SK-N-MC (cell line): ENCODE results near the gene PLD5.
"Not testable (repeated sequence)": the region's sequence is repeated elsewhere in the genome, so short reads cannot be mapped to it uniquely, and the experiment has no call there.

Experiments
- DNase-seq: peaks from one replicate; pipeline ENCODE4 v3.0.0-alpha.2; 2011; ENCODE audit warnings: low read depth, low spot score
- H3K27ac ChIP-seq: fragments of 200-600 bp; sonication (generic); 2 replicates; pipeline ENCODE4 v1.5.1; 2016; ENCODE audit warnings: mixed run types
- H3K36me3 ChIP-seq: fragments of 200-600 bp; sonication (generic); 2 replicates; pipeline ENCODE4 v1.6.1; 2017; ENCODE audit warnings: antibody characterized with exemption, low read length, mixed read lengths; ENCODE audit not compliant: insufficient read depth
- H3K4me3 ChIP-seq: fragments of 200-600 bp; sonication (generic); 2 replicates; pipeline ENCODE4 v1.5.1; 2016
- H3K9ac ChIP-seq: fragments of 200-600 bp; sonication (generic); 2 replicates; pipeline ENCODE4 v1.8.0; 2017; ENCODE audit warnings: mixed run types, mixed read lengths; ENCODE audit not compliant: insufficient read length
- H3K9me3 ChIP-seq: fragments of 200-600 bp; sonication (generic); 2 replicates; pipeline ENCODE4 v1.6.1; 2017; ENCODE audit warnings: low read depth, mild to moderate bottlenecking, antibody characterized with exemption, low read length, moderate library complexity, mixed read lengths
- EZH2 ChIP-seq: fragments of 200-600 bp; sonication (generic); IDR thresholded peaks from one replicate; pipeline ENCODE4 v1.6.1; 2017; ENCODE audit warnings: antibody characterized with exemption
- FOXP2 ChIP-seq: optimal IDR thresholded peaks from 2 replicates; pipeline ENCODE3; 2011; ENCODE audit warnings: mild to moderate bottlenecking, moderate library complexity; ENCODE audit not compliant: insufficient read depth; ENCODE audit errors: extremely low read length, control extremely low read depth
- POLR2AphosphoS5 ChIP-seq: IDR thresholded peaks from 2 replicates; pipeline ENCODE4 v1.6.1; 2012; ENCODE audit warnings: mild to moderate bottlenecking, low read depth, low read length, borderline replicate concordance

PLD5 gene

DNA sequence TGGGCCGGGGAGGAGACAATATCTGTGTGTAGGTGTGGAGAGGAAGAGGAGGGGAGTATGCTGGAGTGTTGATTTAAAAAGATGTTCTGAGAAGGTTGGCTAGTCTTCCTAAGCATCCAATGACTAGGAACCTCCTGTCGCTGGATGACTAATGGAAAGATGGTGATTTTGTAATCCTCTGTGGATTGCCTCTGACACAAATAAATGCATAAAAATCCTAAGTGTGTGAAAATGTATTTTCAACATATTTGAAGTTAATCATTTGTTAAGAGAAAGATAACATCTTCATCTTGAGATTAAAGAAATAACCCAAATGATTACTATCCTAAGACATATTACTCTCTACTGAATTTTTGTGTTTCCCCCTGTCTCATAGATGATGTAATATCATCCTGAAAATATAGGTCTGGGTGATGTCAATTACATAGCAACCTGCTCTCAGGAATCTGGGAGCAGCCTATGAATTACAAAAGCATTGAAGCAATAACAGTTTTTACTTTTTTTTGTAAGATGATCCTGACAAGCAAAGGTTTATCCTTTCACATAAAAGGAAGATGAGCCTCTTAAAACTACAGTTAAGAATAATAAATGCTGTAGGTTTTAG is 305.1 kb downstream of the PLD5 start:
- no peak overlapping the region for H3K9ac ChIP-seq
- DNase-seq, result no peak
- H3K36me3 ChIP-seq, result no peaks in the 10 kb centered on the region
- no peak overlapping the region for H3K4me3 ChIP-seq
- TF ChIP-seq EZH2 (no peak), FOXP2 (no peak), POLR2AphosphoS5 (no peak)
- H3K27ac ChIP-seq, result no peak overlapping the region
- no peaks in the 10 kb centered on the region for H3K9me3 ChIP-seq

DNA sequence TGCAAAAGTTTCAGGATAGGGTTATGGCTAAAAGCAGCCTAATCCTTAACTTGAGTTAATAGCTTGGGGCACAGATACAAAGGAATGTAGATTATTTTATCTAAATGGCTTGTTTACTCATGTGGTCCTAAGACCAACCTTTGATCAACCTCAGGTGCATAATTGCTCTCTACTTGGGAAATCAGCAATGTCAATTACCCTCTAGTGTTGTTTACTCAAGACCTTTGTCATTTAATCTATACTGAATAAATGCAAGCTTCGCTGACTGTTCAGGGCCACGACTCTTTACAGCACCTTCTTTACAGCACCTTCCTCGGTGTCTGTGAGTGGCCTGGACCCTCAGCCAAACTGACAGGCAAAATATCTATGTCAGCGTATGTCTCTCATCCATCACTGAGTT is 308.1 kb downstream of the PLD5 start:
- TF ChIP-seq EZH2, result no peak
- TF ChIP-seq FOXP2, result no peak
- TF ChIP-seq POLR2AphosphoS5, result no peak
- H3K4me3 ChIP-seq, result no peak overlapping the region
- H3K9ac ChIP-seq, result no peak overlapping the region
- no peaks in the 10 kb centered on the region for H3K36me3 ChIP-seq
- no peaks in the 10 kb centered on the region for H3K9me3 ChIP-seq
- no peak overlapping the region for H3K27ac ChIP-seq
- DNase-seq, result no peak

DNA sequence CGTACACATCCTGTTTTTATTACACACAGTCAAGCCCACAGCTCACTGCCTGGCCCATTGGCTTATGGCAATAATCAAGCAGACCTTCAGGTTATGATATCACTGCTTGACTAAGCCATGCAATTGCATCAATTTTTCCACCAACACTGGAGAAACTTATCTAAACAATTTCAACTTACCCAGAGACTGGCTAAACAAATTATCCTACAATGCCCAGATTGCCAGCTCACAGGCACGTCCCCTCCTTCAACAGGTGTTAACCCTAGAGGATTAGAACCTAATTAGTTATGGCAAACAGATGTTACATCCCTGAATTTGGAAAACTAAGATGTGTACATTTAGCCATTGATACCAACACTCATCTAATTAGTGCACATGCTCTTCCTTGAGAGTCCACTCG is 310.0 kb downstream of the PLD5 start:
- H3K27ac ChIP-seq, H3K9ac ChIP-seq, H3K36me3 ChIP-seq, H3K9me3 ChIP-seq, DNase-seq, H3K4me3 ChIP-seq: not testable (repeated sequence)

DNA sequence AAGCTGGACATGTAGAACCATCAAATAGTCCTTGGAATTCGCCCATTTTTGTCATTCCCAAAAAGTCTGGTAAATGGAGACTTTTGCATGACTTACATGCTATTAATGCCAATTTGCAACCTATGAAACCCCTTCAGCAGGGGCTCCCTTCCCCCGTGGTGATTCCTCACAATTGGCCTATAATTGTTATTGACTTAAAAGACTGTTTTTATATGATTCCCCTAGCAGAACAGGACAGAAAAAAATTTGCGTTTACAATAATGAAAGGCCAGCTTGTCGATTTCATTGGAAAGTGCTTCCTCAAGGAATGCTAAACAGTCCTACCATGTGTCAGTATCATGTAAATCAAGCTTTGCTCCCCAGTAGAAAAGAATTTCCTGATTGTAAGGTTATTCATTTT is 311.5 kb downstream of the PLD5 start:
- H3K9ac ChIP-seq, DNase-seq, H3K4me3 ChIP-seq, H3K27ac ChIP-seq, H3K36me3 ChIP-seq, H3K9me3 ChIP-seq: not testable (repeated sequence)

DNA sequence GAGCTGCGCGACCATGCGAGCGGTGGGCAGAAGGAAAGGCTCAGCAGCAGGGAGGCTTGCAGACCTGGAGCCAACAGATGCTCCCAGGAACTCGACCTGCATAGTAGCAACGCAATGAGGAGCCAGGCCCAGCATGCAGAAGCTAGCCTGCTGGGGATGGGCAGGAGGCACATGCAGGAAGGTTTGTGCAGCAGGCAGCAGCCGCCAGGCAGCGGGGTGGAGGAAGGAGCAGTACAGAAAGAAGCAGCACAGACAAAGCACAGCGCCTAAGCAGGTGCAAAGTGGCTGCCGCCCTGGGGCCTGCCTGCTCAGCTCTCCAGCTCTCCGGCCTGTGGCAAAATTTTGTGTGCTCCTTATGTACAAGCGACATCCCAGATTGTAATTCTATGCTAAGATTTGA is 312.1 kb downstream of the PLD5 start:
- Histone ChIP-seq H3K9me3 (no peaks in the 10 kb centered on the region), H3K4me3 (no peak overlapping the region), H3K36me3 (no peaks in the 10 kb centered on the region), H3K9ac (no peak overlapping the region), H3K27ac (no peak overlapping the region)
- TF ChIP-seq EZH2 (no peak), FOXP2 (no peak), POLR2AphosphoS5 (no peak)
- DNase-seq, result no peak

DNA sequence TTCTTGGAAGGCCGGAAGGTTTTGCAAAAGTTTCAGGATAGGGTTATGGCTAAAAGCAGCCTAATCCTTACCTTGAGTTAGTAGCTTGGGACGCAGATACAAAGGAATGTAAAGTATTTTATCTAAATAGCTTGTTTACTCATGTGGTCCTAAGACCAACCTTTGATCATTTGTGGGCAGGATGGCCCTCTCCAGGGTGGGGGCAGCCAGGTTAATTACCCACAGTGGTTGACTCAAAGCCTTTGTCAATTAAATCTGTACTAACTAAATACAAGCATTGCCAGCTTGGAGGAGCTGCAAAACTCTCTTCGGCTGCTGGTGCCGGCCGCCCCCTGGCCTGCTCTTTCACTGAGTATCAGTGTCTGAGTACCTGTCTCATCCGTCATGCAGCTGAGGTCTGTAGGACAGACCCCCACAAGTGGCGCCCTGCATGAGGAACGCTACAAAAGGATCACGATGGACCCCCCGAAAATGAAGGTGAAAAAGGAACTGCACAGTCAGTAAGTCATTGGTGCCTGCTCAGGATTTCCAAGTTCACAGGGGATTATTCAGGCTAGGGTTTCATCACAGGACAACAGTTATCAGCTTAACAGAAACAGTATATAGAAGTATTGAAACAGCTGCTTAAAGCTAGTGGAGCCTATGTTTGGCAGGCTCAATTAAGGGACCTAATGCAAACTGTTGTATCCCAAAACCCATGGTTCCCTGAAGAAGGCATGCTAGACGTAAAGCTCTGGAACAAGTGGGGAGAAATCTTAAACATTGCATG is 313.1 kb downstream of the PLD5 start:
- no peaks in the 10 kb centered on the region for H3K9me3 ChIP-seq
- H3K36me3 ChIP-seq, result no peaks in the 10 kb centered on the region
- H3K27ac ChIP-seq, result no peak overlapping the region
- H3K9ac ChIP-seq, result no peak overlapping the region
- TF ChIP-seq FOXP2, result no peak
- no peak for TF ChIP-seq EZH2
- TF ChIP-seq POLR2AphosphoS5, result no peak
- H3K4me3 ChIP-seq, result no peak overlapping the region
- no peak for DNase-seq

DNA sequence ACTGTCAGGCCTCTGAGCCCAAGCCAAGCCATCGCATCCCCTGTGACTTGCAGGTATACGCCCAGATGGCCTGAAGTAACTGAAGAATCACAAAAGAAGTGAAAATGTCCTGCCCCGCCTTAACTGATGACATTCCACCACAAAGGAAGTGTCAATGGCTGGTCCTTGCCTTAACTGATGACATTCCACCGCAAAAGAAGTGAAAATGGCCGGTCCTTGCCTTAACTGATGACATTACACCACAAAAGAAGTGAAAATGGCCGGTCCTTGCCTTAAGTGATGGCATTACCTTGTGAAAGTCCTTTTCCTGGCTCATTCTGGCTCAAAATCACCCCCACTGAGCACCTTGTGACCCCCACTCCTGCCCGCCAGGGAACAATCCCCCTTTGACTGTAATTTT is 314.2 kb downstream of the PLD5 start:
- not testable (repeated sequence) for DNase-seq, H3K36me3 ChIP-seq, H3K9me3 ChIP-seq, H3K9ac ChIP-seq, H3K27ac ChIP-seq, H3K4me3 ChIP-seq

DNA sequence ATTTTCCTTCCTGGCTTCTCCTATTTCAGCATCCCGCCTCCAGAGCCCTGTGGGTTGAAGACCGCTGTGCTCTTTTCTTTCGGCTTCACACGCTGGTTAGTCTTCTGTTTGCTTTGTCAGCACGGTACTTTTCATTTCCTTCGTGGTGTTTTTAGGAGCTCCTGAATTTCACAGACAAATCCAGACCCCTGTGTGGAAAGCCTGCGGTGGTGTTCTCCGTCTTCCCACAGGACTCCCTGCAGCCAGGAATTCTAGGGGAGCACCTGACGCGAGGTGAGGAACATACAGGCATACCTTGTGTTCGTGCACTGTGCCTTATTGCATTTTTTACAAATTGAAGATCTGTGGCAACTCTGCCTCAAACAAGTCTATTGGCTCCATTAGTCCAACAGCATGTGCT is 315.4 kb downstream of the PLD5 start:
- no peak overlapping the region for H3K4me3 ChIP-seq
- no peaks in the 10 kb centered on the region for H3K9me3 ChIP-seq
- no peaks in the 10 kb centered on the region for H3K36me3 ChIP-seq
- no peak overlapping the region for H3K9ac ChIP-seq
- no peak for DNase-seq
- H3K27ac ChIP-seq, result no peak overlapping the region
- no peak for TF ChIP-seq FOXP2
- TF ChIP-seq EZH2, result no peak
- TF ChIP-seq POLR2AphosphoS5, result no peak

DNA sequence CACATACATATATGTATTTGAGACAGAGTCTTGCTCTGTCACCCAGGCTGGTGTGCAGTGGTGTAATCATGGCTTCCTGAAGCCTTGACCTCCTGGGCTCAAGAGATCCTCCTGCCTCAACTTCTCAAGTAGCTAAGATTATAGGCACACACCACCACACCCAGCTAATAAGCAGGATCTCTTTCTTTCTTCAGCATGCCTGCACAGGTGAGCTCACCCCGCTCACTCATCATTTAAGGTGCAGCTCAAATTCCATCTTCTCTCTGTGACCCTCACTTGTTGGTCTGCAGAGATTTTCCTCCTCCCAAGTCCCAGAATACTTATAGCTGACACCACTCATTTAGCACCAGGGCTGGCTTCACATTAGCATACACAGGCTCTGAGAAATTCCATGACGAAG is 316.5 kb downstream of the PLD5 start:
- TF ChIP-seq EZH2 (no peak), FOXP2 (no peak), POLR2AphosphoS5 (no peak)
- H3K9me3 ChIP-seq, result no peaks in the 10 kb centered on the region
- H3K27ac ChIP-seq, result no peak overlapping the region
- no peaks in the 10 kb centered on the region for H3K36me3 ChIP-seq
- H3K9ac ChIP-seq, result no peak overlapping the region
- no peak for DNase-seq
- no peak overlapping the region for H3K4me3 ChIP-seq
